Keratinocyte (primary cell): ENCODE measurements around the gene SMYD3.

Source experiments
- EZH2 ChIP-seq: IDR thresholded peaks from one replicate; pipeline ENCODE4 v1.6.1; 2012; ENCODE audit warnings: inconsistent platforms, mild to moderate bottlenecking, low read length, moderate library complexity
- TF ChIP-seq, protein P1 (sequence below), 3 experiments: IDR thresholded peaks in 1 of 3; conservative IDR thresholded peaks in 1 of 3; optimal IDR thresholded peaks in 1 of 3; 2 replicates in 2 of 3; 3 replicates in 1 of 3; pipeline versions ENCODE3 to v1.5.1; 2011; ENCODE audit warnings: low read length in 3 of 3, mild to moderate bottlenecking in 3 of 3, moderate library complexity in 2 of 3, control low read depth in 1 of 3, inconsistent platforms in 1 of 3; ENCODE audit not compliant: insufficient read depth in 2 of 3; ENCODE audit errors: extremely low read depth in 1 of 3

DNA sequence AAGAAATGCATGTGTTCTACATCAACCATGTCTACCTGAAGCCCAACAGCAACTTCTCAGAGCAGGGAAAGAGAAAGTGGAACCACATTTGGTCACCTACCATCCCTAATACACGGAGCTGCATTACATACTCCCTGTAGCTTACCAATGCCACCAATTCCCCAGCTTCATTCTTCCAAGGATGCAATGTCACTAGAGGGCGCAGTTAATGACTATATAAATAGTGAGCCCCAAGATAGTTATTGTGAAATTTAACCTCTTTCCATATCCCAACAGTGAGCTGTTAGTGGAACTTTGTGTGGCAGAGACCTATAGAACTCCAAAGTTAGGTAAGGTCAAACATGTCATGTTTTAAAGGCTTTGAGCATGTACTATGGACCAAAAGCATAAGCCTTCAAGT is 618.3 kb downstream of the SMYD3 start:
- no peak for TF ChIP-seq EZH2
- TF ChIP-seq, protein P1, sequence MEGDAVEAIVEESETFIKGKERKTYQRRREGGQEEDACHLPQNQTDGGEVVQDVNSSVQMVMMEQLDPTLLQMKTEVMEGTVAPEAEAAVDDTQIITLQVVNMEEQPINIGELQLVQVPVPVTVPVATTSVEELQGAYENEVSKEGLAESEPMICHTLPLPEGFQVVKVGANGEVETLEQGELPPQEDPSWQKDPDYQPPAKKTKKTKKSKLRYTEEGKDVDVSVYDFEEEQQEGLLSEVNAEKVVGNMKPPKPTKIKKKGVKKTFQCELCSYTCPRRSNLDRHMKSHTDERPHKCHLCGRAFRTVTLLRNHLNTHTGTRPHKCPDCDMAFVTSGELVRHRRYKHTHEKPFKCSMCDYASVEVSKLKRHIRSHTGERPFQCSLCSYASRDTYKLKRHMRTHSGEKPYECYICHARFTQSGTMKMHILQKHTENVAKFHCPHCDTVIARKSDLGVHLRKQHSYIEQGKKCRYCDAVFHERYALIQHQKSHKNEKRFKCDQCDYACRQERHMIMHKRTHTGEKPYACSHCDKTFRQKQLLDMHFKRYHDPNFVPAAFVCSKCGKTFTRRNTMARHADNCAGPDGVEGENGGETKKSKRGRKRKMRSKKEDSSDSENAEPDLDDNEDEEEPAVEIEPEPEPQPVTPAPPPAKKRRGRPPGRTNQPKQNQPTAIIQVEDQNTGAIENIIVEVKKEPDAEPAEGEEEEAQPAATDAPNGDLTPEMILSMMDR (optimal IDR thresholded peaks at IDR 0.05 in 1 of 3, IDR thresholded peaks at IDR 0.05 in 1 of 3, conservative IDR thresholded peaks at IDR 0.05 in 1 of 3; ENCODE audit: extremely low read depth in 1 of 3, insufficient read depth in 2 of 3, low read length in 3 of 3): peak; percentile 19 to 49 (median 40)
